GM23248 (cell line): ENCODE results near the gene GGPS1.
"Not testable (repeated sequence)": the region's sequence is repeated elsewhere in the genome, so short reads cannot be mapped to it uniquely, and the experiment has no call there.

Experiments
- EZH2 ChIP-seq: fragments of 200-600 bp; sonication (generic); IDR thresholded peaks from 2 replicates; pipeline ENCODE4 v1.6.1; 2018; ENCODE audit warnings: antibody characterized with exemption, mild to moderate bottlenecking; ENCODE audit not compliant: insufficient read depth, poor library complexity, severe bottlenecking
- EZH2phosphoT487 ChIP-seq: fragments of 200-600 bp; sonication (generic); IDR thresholded peaks from 2 replicates; pipeline ENCODE4 v1.6.1; 2018; ENCODE audit warnings: antibody characterized with exemption, moderate library complexity, mild to moderate bottlenecking, low read depth; ENCODE audit not compliant: insufficient read depth

DNA sequence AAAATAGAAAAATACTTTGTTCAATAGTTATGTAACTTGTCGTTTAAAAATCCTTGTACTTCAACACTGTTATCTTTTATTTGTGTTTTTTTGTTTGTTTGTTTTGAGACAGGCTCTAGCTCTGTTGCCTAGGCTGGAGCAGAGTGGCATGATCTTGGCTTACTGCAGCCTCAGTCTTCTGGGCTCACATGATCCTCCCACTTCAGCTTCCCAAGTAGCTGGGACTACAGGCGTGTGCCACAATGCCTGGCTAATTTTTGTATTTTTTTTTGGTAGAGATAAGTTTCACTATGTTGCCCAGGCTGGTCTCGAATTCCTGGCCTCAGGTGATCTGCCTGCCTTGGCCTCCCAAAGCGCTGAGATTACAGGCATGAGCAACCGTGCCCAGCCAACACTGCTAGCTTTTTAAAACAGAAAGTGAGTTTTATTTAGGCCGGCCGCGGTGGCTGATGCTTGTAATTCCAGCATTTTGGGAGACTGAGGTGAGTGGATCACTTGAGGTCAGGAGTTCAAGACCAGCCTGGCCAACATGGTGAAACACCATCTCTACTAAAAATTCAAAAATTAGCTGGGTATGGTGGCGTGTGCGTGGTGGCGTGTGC is 49.9 kb downstream of the GGPS1 start:
- TF ChIP-seq EZH2, EZH2phosphoT487: not testable (repeated sequence)
